ENCODE measurements around the gene P3R3URF. TPM values are rescaled to one million over a fixed set of nuclear protein-coding genes. Genes with fewer than 3 reads are reported as not detected.

Gene P3R3URF
- total and polyA plus RNA-seq, 2 donors = not detected

DNA sequence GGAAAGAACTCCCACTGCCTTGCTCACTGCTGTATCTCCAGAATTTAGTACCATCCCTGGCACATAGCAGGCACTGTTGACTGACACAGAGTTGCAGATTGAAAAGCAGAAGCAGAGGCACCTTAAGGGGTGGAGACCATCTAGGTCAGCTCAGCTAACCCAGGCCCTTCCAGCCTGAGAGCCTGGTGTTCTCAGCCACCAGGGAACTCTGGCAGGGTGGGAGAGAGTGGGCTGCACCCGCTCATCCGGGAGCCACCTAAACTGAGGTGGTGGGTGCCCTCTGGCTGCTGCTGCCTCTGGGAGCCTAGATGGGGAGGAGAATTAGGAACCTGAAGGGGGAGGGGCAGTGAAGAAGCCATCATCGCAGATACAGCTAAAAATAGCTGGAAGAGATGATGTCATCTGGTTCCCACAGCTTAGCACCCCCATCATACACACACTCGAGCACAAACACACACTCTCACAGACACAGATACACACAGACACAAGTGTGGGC, 2.9 kb downstream of the P3R3URF start:
- no peak for DNase-seq (ENCODE audit: extremely low spot score)
- Histone ChIP-seq H3K27ac (ENCODE audit: low read depth) (no peak overlapping the region), H3K36me3 (ENCODE audit: insufficient read depth) (no peaks in the 10 kb centered on the region), H3K4me3 (ENCODE audit: low read depth, low read length) (no peak overlapping the region), H3K4me1 (ENCODE audit: insufficient read depth) (no peaks in the 10 kb centered on the region)
- 25% methylated on average over 4 of the region's 4 CpGs for WGBS

DNA sequence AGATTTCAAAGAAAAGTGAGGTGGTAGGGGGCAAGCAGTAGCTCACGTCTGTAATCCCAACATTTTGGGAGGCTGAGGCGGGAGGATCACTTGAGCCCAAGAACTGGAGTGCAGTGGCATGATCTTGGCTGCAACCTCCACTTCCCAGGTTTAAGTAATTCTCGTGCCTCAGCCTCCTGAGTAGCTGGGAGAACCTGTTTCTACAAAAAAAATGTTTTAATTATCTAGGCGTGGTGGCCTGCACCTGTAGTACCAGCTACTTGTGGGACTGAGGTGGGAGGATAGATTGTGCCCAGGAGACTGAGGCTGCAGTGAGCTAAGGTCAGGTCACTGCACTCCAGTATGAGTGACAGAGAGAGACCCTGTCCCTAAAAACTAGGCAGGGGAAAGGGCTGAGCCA, 4.0 kb downstream of the P3R3URF start:
- no peak overlapping the region for H3K27ac ChIP-seq (ENCODE audit: low read depth)
- no peak for DNase-seq (ENCODE audit: extremely low spot score)

DNA sequence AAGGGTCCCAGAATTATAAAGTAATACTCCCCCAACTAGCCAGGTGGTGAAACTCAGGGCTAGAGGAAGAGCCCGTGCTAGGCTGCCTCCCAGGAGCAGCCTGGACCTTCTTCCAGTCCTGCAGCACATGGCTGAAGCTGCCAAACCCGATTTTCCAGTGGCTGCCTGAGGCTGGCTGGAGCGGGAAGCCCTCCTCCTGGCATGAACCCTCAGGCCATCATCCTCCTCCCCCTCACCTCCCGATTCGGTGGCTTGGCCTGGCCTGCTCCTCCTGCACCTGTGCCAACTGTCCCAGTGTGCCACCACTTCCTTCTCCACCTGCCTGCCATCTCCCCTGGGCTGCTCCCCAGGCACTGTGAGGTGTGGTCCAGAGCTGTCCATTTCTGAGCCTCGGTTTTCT, 4.4 kb downstream of the P3R3URF start:
- H3K4me3 ChIP-seq (ENCODE audit: low read depth, low read length) = no peak overlapping the region
- no peak for DNase-seq (ENCODE audit: extremely low spot score)
- no peak overlapping the region for H3K27ac ChIP-seq (ENCODE audit: low read depth)
- WGBS = 51% methylated on average over 6 of the region's 6 CpGs
- no peaks in the 10 kb centered on the region for H3K4me1 ChIP-seq (ENCODE audit: insufficient read depth)
- H3K36me3 ChIP-seq (ENCODE audit: insufficient read depth) = no peaks in the 10 kb centered on the region

More for the DNA sequence above, 4.0 kb downstream of the P3R3URF start:
- Histone ChIP-seq H3K36me3 (ENCODE audit: insufficient read depth) (no peaks in the 10 kb centered on the region), H3K4me1 (ENCODE audit: insufficient read depth) (no peaks in the 10 kb centered on the region), H3K4me3 (ENCODE audit: low read depth, low read length) (no peak overlapping the region)
- whole genome bisulfite sequencing = 93% methylated on average over 4 of the region's 4 CpGs

DNA sequence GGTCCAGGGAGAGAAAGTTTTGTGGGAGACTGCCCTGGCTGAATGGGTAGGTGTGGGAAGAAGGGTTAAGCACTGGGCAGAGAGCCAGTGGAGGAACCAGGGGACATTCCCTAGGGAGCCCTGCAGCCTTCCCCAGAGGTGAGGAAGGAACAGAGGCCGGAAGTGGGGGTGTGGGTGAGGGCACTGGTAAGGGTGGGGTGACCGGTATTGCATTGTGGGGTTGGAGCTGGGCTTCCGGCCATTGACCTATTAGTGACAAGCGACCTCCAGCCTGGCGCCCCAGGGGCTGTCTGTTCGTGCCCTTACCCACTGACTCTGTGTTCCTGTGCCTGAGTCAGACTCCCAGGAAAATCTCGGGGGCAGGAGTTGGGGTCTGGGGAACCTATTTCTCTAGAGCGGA, 4.9 kb downstream of the P3R3URF start:
- Histone ChIP-seq H3K36me3 (ENCODE audit: insufficient read depth) (no peaks in the 10 kb centered on the region), H3K4me1 (ENCODE audit: insufficient read depth) (no peaks in the 10 kb centered on the region), H3K27ac (ENCODE audit: low read depth) (no peak overlapping the region), H3K4me3 (ENCODE audit: low read depth, low read length) (no peak overlapping the region)
- DNase-seq (ENCODE audit: extremely low spot score) = no peak
- WGBS = 88% methylated on average over 8 of the region's 8 CpGs

DNA sequence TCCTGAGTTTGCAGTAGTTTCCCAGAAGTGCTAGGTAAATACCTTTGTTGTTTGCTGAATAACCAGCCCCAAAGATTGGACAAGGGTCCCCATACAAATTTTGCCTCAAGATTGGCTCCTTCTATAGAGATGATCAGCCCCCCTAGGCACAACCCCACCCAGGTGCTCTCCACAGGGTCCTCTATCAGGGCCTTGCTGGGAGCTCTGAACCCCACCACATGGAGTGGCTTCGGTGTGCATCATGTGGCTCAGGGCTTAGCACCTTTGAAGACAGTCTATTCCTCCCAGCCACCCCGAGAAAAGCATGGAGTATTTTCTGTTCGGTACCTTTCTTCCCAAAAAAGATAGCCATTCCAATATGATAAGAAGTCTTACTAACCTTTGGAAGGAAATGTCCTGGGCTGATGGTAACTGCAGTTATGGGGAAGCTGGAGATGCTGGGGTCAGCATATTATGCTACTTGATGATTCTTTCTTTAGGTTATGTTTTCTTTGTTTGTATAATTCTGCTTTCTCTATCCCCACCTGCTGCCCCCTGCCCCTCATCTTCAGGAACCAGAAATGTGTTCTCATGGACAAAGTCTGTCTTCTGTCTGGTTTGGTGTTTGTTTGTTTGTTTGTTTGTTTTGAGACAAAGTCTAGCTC, 6.4 kb downstream of the P3R3URF start:
- Histone ChIP-seq H3K36me3 (ENCODE audit: insufficient read depth) (no peaks in the 10 kb centered on the region), H3K4me3 (ENCODE audit: low read depth, low read length) (no peak overlapping the region), H3K27ac (ENCODE audit: low read depth) (no peak overlapping the region), H3K4me1 (ENCODE audit: insufficient read depth) (no peaks in the 10 kb centered on the region)
- no peak for DNase-seq (ENCODE audit: extremely low spot score)
- WGBS = 89% methylated on average over 3 of the region's 3 CpGs

DNA sequence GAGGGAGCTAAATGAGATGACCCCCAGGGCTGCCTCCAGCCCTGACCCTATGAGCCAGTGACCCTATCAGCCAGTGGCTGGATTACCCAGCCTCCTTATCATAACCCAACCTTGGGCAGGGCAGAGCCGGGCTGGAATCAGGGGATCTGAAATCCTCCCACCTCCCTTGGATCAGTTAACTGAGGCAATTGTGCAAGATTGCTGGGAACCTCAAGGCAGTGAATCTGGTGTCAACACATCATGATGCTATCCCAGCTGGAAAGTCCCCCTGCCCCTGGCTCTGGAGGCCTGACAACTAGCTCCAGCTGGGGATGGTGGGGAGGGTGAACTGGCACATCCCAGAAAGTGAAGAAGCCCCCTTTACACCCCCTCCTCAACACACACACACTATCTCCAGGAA, 7.8 kb downstream of the P3R3URF start:
- H3K4me1 ChIP-seq (ENCODE audit: insufficient read depth) = no peaks in the 10 kb centered on the region
- DNase-seq (ENCODE audit: extremely low spot score) = no peak
- no peak overlapping the region for H3K4me3 ChIP-seq (ENCODE audit: low read depth, low read length)
- 70% methylated on average over 1 of the region's 1 CpG for WGBS
- H3K27ac ChIP-seq (ENCODE audit: low read depth) = no peak overlapping the region
- H3K36me3 ChIP-seq (ENCODE audit: insufficient read depth) = no peaks in the 10 kb centered on the region

DNA sequence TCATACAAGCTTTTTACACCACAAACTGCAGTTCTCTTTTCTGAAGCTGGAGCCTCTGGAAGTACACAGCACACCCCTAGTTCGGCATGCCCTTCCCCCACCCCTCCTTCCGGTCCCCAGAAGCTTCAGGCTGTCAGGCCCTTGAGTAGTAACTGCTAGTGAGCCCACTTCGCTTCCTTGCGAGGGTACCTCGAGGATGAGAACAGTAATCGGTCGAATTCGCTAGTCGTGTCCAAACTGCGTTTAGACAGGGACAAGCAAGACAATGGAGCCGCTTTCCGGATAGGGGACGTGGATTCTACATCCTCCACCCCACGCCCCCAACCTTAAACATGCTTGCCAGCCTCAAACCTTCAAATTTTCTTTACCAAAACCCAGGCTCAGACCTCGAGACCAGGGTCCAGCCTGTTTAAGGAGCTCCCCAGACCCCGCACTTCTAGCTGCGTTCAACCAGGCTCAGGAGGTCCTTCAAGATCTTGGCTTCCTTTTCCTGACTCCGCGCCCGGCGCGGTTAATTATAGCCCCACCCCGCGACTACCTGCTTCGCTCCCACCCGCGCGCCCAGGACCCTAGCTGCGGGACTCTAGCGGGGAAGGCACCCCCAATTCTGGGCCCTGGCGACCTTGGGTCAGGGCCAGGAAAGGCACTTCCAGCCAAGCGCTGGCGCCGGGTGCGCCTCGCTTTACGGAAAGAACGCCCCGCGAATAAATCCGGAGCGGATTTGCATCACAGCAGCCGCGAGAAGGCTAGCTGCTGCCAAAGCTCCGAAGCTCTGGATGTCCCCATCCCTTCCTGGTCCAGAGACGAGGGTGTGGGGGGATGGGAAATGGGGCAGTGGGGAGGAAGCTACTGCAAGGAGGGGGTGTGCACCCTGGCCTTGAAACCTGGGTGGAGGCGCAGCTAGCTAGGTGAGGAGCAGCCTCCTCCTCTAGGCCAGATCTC, 9.5 kb downstream of the P3R3URF start:
- WGBS = 13% methylated on average over 47 of the region's 47 CpGs
- Histone ChIP-seq H3K36me3 (ENCODE audit: insufficient read depth) (no peaks in the 10 kb centered on the region), H3K4me1 (ENCODE audit: insufficient read depth) (no peaks in the 10 kb centered on the region), H3K4me3 (ENCODE audit: low read depth, low read length) (peak overlapping the region; percentile 49), H3K27ac (ENCODE audit: low read depth) (peak overlapping the region; percentile 56)
- DNase-seq (ENCODE audit: extremely low spot score) = no peak

DNA sequence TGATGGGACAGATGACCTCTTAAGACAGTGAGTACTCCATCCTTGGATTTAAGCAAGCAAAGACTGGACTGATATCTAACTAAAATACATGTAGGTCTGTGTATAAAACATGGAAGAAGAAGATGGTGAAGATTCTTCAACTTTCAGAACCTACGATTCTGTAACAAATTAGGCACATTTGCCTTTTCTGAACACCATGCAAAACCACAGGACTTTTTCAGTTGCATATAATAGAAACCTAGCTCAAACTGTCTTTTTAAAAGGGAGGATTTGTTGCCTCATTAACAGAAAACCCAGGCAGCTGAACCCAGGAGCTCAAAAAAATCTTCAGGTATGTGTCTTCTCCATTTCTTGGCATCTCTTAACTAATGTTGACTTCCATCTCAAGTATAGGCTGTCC, 16.1 kb downstream of the P3R3URF start:
- 92% methylated on average over 1 of the region's 1 CpG for WGBS
- Histone ChIP-seq H3K36me3 (ENCODE audit: insufficient read depth) (no peaks in the 10 kb centered on the region), H3K27ac (ENCODE audit: low read depth) (no peak overlapping the region), H3K4me3 (ENCODE audit: low read depth, low read length) (no peak overlapping the region), H3K4me1 (ENCODE audit: insufficient read depth) (no peaks in the 10 kb centered on the region)
- DNase-seq (ENCODE audit: extremely low spot score) = no peak

DNA sequence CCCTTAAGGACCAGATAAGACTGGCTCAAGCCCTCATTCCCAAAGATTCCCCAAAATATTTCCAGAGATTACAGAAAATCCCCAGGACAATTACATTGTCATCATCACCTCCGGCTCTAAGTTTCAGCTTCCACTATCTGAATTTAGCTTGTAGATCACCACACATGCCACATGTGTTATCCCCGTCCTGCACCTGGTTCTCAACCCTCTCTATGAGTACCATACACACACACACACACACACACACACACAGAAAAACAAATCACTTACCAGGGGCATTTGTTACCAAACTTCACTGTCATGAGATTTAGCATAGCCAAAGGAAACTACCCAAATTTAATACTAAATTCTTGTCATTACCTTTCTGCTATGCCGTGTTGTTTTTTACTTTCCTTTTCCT, 16.8 kb downstream of the P3R3URF start:
- no peak for DNase-seq (ENCODE audit: extremely low spot score)
- WGBS = 67% methylated on average over 3 of the region's 3 CpGs
- H3K4me3 ChIP-seq (ENCODE audit: low read depth, low read length) = no peak overlapping the region

DNA sequence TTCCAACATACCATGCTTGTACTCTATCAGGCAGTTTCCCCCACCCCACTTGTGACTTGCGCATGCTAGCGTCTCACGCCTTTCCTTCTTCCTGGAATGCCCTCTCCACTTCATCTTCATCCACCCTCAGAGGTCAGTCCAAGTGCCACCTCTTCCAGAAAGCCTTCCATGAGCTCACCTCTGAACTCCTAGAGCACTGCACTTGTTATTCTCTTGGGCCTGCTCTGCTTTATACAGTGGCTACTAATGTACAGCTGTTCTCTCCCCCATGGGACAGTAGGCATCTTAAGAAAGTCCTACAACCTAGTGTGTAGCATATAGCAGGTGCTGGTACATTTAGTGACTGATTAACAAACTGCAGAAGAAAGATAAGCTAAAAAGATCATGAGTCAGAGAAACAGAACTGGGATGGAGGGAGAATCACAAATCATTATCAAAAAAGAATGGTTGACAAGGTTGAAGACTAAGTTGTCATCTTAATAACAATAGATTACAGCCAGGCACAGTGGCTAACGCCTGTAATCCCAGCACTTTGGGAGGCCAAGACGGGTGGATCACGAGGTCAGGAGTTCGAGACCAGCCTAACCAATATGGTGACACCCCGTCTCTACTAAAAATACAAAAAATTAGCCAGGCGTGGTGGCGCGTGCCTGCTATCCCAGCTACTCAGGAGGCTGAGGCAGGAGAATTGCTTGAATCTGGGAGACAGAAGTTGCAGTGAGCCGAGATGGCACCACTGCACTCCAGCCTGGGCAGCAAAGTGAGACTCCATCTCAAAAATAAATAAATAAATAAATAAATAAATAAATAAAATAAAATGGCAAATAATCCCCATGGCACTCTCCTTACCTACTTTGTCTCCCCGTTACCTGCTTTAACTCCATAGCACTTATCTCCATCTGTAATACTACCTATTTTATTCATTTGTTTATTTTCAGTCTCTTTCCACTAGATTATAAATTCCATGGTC, 17.7 kb downstream of the P3R3URF start:
- WGBS = 92% methylated on average over 13 of the region's 13 CpGs
- DNase-seq (ENCODE audit: extremely low spot score) = no peak
- H3K4me1 ChIP-seq (ENCODE audit: insufficient read depth) = no peaks in the 10 kb centered on the region
- H3K27ac ChIP-seq (ENCODE audit: low read depth) = no peak overlapping the region
- no peaks in the 10 kb centered on the region for H3K36me3 ChIP-seq (ENCODE audit: insufficient read depth)
- no peak overlapping the region for H3K4me3 ChIP-seq (ENCODE audit: low read depth, low read length)

More for the DNA sequence above, 16.8 kb downstream of the P3R3URF start:
- Histone ChIP-seq H3K27ac (ENCODE audit: low read depth) (no peak overlapping the region), H3K36me3 (ENCODE audit: insufficient read depth) (no peaks in the 10 kb centered on the region), H3K4me1 (ENCODE audit: insufficient read depth) (no peaks in the 10 kb centered on the region)

DNA sequence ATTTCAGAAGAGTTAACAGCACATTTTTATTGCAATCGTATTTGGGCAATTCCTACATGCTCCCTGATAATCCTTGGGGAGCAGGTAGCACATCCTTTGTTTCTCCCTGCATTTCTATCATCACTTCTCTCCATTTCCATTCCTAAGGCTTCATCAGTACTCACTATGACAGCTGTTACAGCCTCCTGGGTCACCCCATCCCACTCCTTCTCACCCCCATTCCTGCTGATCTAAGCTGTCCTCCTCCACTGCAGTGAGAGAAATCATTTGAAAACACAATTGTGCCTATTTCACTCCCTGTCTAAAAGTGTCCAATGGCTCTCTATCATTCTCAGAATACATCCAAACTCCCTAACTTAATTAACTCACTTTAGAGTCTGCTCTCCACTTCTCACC, 18.4 kb downstream of the P3R3URF start:
- 87% methylated on average over 1 of the region's 1 CpG for WGBS
- DNase-seq (ENCODE audit: extremely low spot score) = no peak
- Histone ChIP-seq H3K36me3 (ENCODE audit: insufficient read depth) (no peaks in the 10 kb centered on the region), H3K4me1 (ENCODE audit: insufficient read depth) (no peaks in the 10 kb centered on the region), H3K27ac (ENCODE audit: low read depth) (no peak overlapping the region), H3K4me3 (ENCODE audit: low read depth, low read length) (no peak overlapping the region)

DNA sequence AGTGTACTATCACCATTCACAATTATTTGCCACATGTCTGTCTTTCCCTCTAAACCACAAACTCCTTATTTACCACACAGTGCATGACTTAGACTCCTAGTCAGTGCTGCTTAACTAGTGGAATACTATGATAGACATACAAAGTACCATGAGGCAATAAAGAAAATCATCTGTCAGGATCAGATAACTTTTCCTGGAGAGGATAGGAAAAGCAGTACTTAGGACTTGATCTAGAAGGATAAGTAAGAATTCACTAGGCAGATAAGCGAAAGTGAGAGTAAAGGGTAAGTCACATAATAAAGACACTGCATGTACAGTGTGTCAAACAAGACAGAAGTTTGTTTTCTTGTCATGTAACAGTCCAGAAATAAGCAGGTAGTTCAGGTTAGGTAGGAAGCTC, 22.6 kb downstream of the P3R3URF start:
- Histone ChIP-seq H3K36me3 (ENCODE audit: insufficient read depth) (no peaks in the 10 kb centered on the region), H3K27ac (ENCODE audit: low read depth) (no peak overlapping the region), H3K4me3 (ENCODE audit: low read depth, low read length) (no peak overlapping the region), H3K4me1 (ENCODE audit: insufficient read depth) (no peaks in the 10 kb centered on the region)
- 95% methylated on average over 1 of the region's 1 CpG for WGBS
- no peak for DNase-seq (ENCODE audit: extremely low spot score)

DNA sequence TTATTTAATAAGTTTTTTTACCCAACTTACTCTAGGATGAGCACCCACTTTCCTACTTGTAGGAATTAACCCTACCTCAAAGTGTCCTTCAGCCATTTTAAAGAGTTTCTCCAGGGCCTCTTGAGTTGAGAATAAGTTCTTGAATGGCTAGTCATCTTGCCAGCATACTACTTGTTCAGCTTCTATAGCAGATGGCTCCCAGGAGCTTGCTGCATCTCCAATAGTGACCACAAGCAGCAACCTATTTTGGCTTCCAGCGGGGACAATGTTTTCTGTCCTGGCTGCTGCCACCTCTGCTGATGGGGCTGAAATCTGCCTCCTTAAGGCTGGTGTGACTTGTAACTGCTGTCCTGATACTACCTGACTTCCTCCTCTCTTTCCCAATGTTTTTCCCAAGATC, 23.1 kb downstream of the P3R3URF start:
- 93% methylated on average over 1 of the region's 1 CpG for WGBS
- no peaks in the 10 kb centered on the region for H3K4me1 ChIP-seq (ENCODE audit: insufficient read depth)

More for the DNA sequence above, 23.1 kb downstream of the P3R3URF start:
- Histone ChIP-seq H3K27ac (ENCODE audit: low read depth) (no peak overlapping the region), H3K36me3 (ENCODE audit: insufficient read depth) (no peaks in the 10 kb centered on the region), H3K4me3 (ENCODE audit: low read depth, low read length) (no peak overlapping the region)
- no peak for DNase-seq (ENCODE audit: extremely low spot score)
